GM11168 (cell line): ENCODE data around the gene SGCG.
"Not testable (repeated sequence)": the region's sequence is repeated elsewhere in the genome, so short reads cannot be mapped to it uniquely, and the experiment has no call there.

ENCODE experiments used
- in situ Hi-C: fragments of 300-500 bp; cut with MboI; formaldehyde crosslinking; loops from one replicate; pipeline ENCODE4 v1.12.0; 2022; ENCODE audit warnings: low sequenced_read_pairs; ENCODE audit not compliant: unreplicated experiment

The SGCG gene

GRCh38 chr13:23203516-23203915 is 22.7 kb downstream of the SGCG start:
- in situ Hi-C loops, result no loop called here

GRCh38 chr13:23205807-23206206 is 25.0 kb downstream of the SGCG start:
- in situ Hi-C loops, result no loop called here

- in situ Hi-C loops, result no loop called here
Observed at GRCh38 chr13:23212671-23213070, 31.9 kb downstream of the SGCG start.

GRCh38 chr13:23231241-23231640 is 50.5 kb downstream of the SGCG start:
- in situ Hi-C loops, result no loop called here

- in situ Hi-C loops, result no loop called here
Observed at GRCh38 chr13:23235994-23236393, 55.2 kb downstream of the SGCG start.

GRCh38 chr13:23243066-23243465 is 62.3 kb downstream of the SGCG start:
- in situ Hi-C loops, result no loop called here

GRCh38 chr13:23248410-23248809 is 67.6 kb downstream of the SGCG start:
- in situ Hi-C loops, result not testable (repeated sequence)

GRCh38 chr13:23254506-23254905 is 73.7 kb downstream of the SGCG start:
- in situ Hi-C loops, result no loop called here

GRCh38 chr13:23267571-23267970 is 86.8 kb downstream of the SGCG start:
- in situ Hi-C loops, result no loop called here

GRCh38 chr13:23268441-23268840 is 87.7 kb downstream of the SGCG start:
- in situ Hi-C loops, result no loop called here

- in situ Hi-C loops, result no loop called here
Observed at GRCh38 chr13:23271331-23271730, 90.6 kb downstream of the SGCG start.

GRCh38 chr13:23273498-23273897 is 92.7 kb downstream of the SGCG start:
- in situ Hi-C loops, result no loop called here

GRCh38 chr13:23279321-23279720 is 98.5 kb downstream of the SGCG start:
- in situ Hi-C loops, result no loop called here

- in situ Hi-C loops, result no loop called here
Observed at GRCh38 chr13:23288564-23288963, 107.8 kb downstream of the SGCG start.

- in situ Hi-C loops, result no loop called here
Observed at GRCh38 chr13:23288995-23289394, 108.2 kb downstream of the SGCG start.

- in situ Hi-C loops, result no loop called here
Observed at GRCh38 chr13:23289917-23290357, 109.2 kb downstream of the SGCG start.

GRCh38 chr13:23292586-23292985 is 111.8 kb downstream of the SGCG start:
- in situ Hi-C loops, result no loop called here

GRCh38 chr13:23314837-23315236 is 134.1 kb downstream of the SGCG start:
- in situ Hi-C loops, result not testable (repeated sequence)

GRCh38 chr13:23319883-23320224 is 139.1 kb downstream of the SGCG start:
- in situ Hi-C loops, result no loop called here

- in situ Hi-C loops, result no loop called here
Observed at GRCh38 chr13:23320926-23321534, 140.3 kb downstream of the SGCG start.

GRCh38 chr13:23321535-23322241 is 140.9 kb downstream of the SGCG start:
- in situ Hi-C loops, result no loop called here
